Adrenal gland (tissue), 5 donors: ENCODE measurements around the gene TSPAN3.

Experiments
- POLR2A ChIP-seq, 2 donors: fragments of 450-650 bp; IDR thresholded peaks; one replicate each; pipeline ENCODE4 v1.6.1; 2017; ENCODE audit warnings: antibody characterized with exemption in 2 of 2, mild to moderate bottlenecking in 2 of 2, moderate library complexity in 1 of 2
- TF ChIP-seq, protein P1 (sequence below), 6 experiments: fragments of 450-650 bp in 4 of 6; fragments of 200-600 bp in 2 of 6; sonication (generic) in 1 of 6; IDR thresholded peaks; 1 replicate in 5 of 6; 2 replicates in 1 of 6; pipeline versions ENCODE4 v1.5.1 to v1.8.0; 2016 to 2021; ENCODE audit warnings: antibody characterized with exemption in 6 of 6, mild to moderate bottlenecking in 2 of 6, moderate library complexity in 1 of 6
- donor health status: DM: no; HTN: no; CAD: no.

DNA sequence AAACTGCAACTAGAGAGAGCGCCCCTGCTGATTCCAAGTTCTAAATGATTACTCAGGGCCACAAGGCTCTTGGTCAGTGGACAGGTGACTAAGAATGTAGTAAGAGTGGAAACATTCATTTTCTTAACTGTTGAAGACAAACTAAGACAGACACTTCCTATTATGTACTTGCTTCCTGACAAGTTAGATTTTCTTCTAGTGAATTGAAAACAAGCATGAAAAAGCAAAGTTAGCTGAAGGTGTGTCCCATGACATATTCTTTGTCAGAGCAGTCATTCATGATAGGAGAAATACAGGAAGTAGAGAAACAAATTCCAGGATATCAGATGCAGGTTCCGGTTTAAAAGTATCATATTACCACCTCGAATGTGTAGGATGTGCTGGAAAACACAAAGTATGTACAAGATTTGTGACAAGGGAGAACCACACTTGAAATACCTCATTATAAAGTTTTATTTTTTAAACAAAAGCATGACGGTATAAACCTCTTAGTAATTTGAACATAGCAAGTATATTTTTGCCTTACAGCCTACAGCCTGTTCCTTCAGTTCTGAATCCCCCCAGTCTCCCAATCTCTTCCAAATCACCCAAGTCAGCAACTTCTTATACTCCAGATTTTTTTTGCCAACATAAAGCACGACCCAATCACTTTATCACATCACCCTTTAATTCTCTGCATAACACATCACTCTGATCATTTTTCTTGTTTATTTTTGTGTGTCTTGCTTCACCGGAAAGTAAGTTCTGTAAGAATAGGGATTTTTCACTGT lies 6.2 kb downstream of the TSPAN3 start:
- TF ChIP-seq, protein P1, sequence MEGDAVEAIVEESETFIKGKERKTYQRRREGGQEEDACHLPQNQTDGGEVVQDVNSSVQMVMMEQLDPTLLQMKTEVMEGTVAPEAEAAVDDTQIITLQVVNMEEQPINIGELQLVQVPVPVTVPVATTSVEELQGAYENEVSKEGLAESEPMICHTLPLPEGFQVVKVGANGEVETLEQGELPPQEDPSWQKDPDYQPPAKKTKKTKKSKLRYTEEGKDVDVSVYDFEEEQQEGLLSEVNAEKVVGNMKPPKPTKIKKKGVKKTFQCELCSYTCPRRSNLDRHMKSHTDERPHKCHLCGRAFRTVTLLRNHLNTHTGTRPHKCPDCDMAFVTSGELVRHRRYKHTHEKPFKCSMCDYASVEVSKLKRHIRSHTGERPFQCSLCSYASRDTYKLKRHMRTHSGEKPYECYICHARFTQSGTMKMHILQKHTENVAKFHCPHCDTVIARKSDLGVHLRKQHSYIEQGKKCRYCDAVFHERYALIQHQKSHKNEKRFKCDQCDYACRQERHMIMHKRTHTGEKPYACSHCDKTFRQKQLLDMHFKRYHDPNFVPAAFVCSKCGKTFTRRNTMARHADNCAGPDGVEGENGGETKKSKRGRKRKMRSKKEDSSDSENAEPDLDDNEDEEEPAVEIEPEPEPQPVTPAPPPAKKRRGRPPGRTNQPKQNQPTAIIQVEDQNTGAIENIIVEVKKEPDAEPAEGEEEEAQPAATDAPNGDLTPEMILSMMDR (IDR thresholded peaks at IDR 0.05): no peak
- TF ChIP-seq POLR2A (IDR thresholded peaks at IDR 0.05): no peak
